ENCODE measurements around the gene RPS16. TPM values are rescaled to one million over a fixed set of nuclear protein-coding genes. Genes with fewer than 3 reads are reported as not detected.
A peak's percentile ranks its signal among the peaks of the same experiment; 100 is the strongest.

The RPS16 gene
- total and polyA plus RNA-seq, 9 of the 15 experiments (the other 6 are each of a cell fraction or from before 2014, with no cell fraction given) = 82.6 to 3,671 (median 2,204) TPM

GRCh38 chr19:39412100-39412866, 23.5 kb downstream of the RPS16 start, which contains the start of gene PLEKHG2 (continued):
- no peak; the same call in 1 of the 2 replicates for TF ChIP-seq ZBTB5 (IDR thresholded peaks at IDR 0.05)
- TF ChIP-seq MTA2 (IDR thresholded peaks at IDR 0.05; ENCODE audit: low read depth) = no peak
- no peak; the same call in 1 of the 2 replicates for TF ChIP-seq KAT7 (CRISPR knock-in tag; IDR thresholded peaks at IDR 0.05; ENCODE audit: borderline replicate concordance)
- TF ChIP-seq FOXK1 (CRISPR knock-in tag; IDR thresholded peaks at IDR 0.05; ENCODE audit: borderline replicate concordance) = peak; percentile 68; the same call in 1 of the 2 replicates
- peak; percentile 76 for TF ChIP-seq TEAD4 (IDR thresholded peaks at IDR 0.05; ENCODE audit: low read length)
- TF ChIP-seq TEAD4 (CRISPR knock-in tag; IDR thresholded peaks at IDR 0.05; ENCODE audit: borderline replicate concordance) = no peak
- no peak for TF ChIP-seq HNRNPUL1 (IDR thresholded peaks at IDR 0.05; ENCODE audit: low read length)
- peak; percentile 34; the same call in 1 of the 2 replicates for TF ChIP-seq GMEB1 (CRISPR knock-in tag; IDR thresholded peaks at IDR 0.05)
- peak; percentile 56; the same call in 1 of the 2 replicates for TF ChIP-seq ZNF263 (CRISPR knock-in tag; IDR thresholded peaks at IDR 0.05; ENCODE audit: borderline replicate concordance)
- peak; percentile 75; the same call in 1 of the 2 replicates for TF ChIP-seq CLOCK (CRISPR knock-in tag; IDR thresholded peaks at IDR 0.05; ENCODE audit: borderline replicate concordance)
- TF ChIP-seq LARP7 (IDR thresholded peaks at IDR 0.05) = no peak
- TF ChIP-seq CREBBP (IDR thresholded peaks at IDR 0.05; ENCODE audit: low read depth, low read length) = no peak
- TF ChIP-seq GTF3C2 (IDR thresholded peaks at IDR 0.05; ENCODE audit: borderline replicate concordance, extremely low read depth, insufficient read length) = peak; percentile 99
- TF ChIP-seq ZFP1 (CRISPR knock-in tag; IDR thresholded peaks at IDR 0.05) = 0 out of 2 replicates have a peak, but pooled peaks have one; percentile 40
- peak; percentile 95 for TF ChIP-seq MITF (IDR thresholded peaks at IDR 0.05)

Measured in K562 (cell line).